ENCODE measurements around the gene TRPC4AP.

TRPC4AP gene

GRCh38 chr20:35027301-35027700 is 65.3 kb downstream of the TRPC4AP start:
- TF ChIP-seq CTCF (IDR thresholded peaks at IDR 0.05; ENCODE audit: control insufficient read depth, insufficient read depth, low read depth, low read length, missing control alignments) = no peak
- no peak for DNase-seq (ENCODE audit: low read depth)
- H3K4me3 ChIP-seq (ENCODE audit: control insufficient read depth, low read depth, low read length) = no peak overlapping the region

DNA sequence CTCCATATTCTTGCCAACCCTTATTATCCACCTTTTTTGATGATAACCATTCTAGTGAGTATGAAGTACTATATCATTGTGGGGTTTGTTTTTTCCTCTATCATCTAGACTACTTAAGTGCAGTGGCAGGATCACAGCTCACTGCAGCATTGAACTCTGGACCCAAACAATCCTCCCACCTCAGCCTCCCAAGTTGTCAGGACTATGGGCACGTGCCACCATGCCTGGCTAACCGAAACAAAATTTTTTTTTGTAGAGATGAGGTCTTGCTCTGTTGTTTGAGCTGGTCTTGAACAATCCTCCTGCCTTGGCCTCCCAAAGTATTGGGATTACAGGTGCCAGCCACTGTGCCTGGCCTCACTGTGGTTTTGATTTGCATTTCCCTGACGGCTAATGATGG is 67.5 kb downstream of the TRPC4AP start:
- DNase-seq (ENCODE audit: low read depth) = no peak
- TF ChIP-seq CTCF (IDR thresholded peaks at IDR 0.05; ENCODE audit: control insufficient read depth, insufficient read depth, low read depth, low read length, missing control alignments) = no peak
- H3K4me3 ChIP-seq (ENCODE audit: control insufficient read depth, low read depth, low read length) = no peak overlapping the region

- no peak for TF ChIP-seq CTCF (IDR thresholded peaks at IDR 0.05; ENCODE audit: control insufficient read depth, insufficient read depth, low read depth, low read length, missing control alignments)
- no peak overlapping the region for H3K4me3 ChIP-seq (ENCODE audit: control insufficient read depth, low read depth, low read length)
- DNase-seq (ENCODE audit: low read depth) = no peak
Observed at GRCh38 chr20:35023624-35024023, 69.0 kb downstream of the TRPC4AP start.

DNA sequence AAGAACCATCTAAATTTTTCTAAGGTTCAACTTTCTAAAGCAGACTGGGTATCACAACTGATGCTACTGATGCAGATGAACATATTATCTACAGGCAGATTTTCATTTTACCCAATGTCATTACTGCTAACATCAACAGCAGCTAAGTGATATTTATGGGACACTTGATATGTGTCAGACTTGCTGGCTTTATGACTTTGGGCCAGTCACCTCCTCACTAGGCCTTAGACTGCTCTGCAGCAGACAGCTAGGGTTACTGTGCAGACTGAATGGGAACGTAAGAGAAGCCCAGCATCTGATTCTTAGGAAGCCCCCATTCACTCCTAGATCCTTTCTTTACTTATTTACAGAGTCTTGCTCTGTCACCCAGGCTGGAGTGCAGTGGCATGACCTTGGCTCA is 70.8 kb downstream of the TRPC4AP start:
- DNase-seq (ENCODE audit: low read depth) = no peak
- H3K4me3 ChIP-seq (ENCODE audit: control insufficient read depth, low read depth, low read length) = no peak overlapping the region
- TF ChIP-seq CTCF (IDR thresholded peaks at IDR 0.05; ENCODE audit: control insufficient read depth, insufficient read depth, low read depth, low read length, missing control alignments) = no peak

DNA sequence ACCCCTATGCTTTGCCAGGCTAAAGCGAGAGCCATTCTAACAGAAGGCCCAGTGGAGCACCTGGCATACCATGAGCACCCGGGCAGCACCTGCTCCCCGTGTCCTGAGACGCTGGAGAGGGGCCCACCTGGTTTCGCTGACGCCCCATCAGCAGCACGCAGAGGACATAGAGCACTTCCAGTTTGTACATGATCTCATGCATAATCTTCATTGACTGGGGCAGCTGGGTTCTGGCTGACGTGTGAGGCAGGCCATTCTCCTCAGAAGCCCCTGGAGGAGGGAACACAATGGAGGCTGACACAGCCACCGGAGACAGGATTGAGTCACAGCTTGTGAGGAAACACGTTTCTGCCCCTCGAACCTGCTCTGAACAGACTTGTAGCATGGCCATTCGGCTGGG is 71.5 kb downstream of the TRPC4AP start:
- H3K4me3 ChIP-seq (ENCODE audit: control insufficient read depth, low read depth, low read length) = no peak overlapping the region
- TF ChIP-seq CTCF (IDR thresholded peaks at IDR 0.05; ENCODE audit: control insufficient read depth, insufficient read depth, low read depth, low read length, missing control alignments) = no peak
- no peak for DNase-seq (ENCODE audit: low read depth)

DNA sequence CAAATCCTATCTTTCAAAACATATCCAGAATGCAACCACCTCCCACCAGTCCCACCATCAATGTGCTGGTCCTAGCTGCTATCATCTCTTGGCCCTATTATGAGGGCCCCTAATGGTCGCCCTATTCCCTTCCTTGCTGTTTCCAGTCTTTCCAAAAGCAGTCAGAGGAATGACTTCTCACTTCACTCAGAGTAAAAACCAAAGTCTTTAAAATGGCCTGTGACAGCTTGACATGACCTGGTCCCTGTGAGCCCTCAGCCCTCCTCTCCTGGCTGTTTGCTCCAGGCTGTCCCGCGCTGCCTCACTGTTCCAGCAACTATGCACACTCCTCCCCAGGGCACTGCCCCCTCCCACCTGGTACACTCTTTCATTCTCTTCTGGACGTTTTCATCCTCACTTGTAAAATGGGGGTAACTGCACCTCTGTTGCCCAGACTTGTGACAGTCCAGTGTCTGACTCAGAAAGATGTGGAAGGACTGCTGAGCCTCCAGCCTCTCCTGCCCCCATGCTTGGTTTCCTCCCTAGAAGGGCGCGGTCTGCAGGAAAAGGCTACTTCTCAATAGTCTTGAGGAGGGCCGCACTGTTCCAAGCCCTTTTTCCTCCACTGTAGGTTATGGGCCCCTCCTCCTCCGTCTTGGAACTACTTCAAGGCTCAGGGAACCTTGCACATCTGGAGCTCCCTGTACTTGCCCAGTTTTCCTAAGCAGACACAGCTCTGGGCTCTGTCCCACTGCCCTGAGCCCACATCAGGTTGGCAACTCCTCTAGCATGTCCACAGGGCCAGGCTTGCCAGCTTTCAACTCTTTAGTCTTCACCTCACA is 72.3 kb downstream of the TRPC4AP start:
- TF ChIP-seq CTCF (IDR thresholded peaks at IDR 0.05; ENCODE audit: control insufficient read depth, insufficient read depth, low read depth, low read length, missing control alignments) = no peak
- no peak for DNase-seq (ENCODE audit: low read depth)
- no peak overlapping the region for H3K4me3 ChIP-seq (ENCODE audit: control insufficient read depth, low read depth, low read length)
